HepG2 (cell line): ENCODE data around the gene CFAP210. TPM values are rescaled to one million over a fixed set of nuclear protein-coding genes. Genes with fewer than 3 reads are reported as not detected.

Experiments used
- CREM ChIP-seq, 2 experiments: sonication (generic) in 1 of 2; formaldehyde crosslinking in 1 of 2; IDR thresholded peaks; 2 replicates each; pipeline versions ENCODE4 v1.4.0 to v1.6.1; 2016 to 2020; ENCODE audit warnings: antibody characterized with exemption in 1 of 2, mild to moderate bottlenecking in 1 of 2, missing genetic modification reagents in 1 of 2
- FOXA3 ChIP-seq: IDR thresholded peaks from 2 replicates; pipeline ENCODE4 v1.6.1; 2016; ENCODE audit warnings: missing genetic modification reagents, missing compliant biosample characterization
- JARID2 ChIP-seq: sonication (generic); formaldehyde crosslinking; IDR thresholded peaks from 2 replicates; pipeline ENCODE4 v1.8.1; 2023; ENCODE audit warnings: missing genetic modification reagents, inconsistent platforms; ENCODE audit not compliant: insufficient replicate concordance
- KLF15 ChIP-seq: sonication (generic); formaldehyde crosslinking; IDR thresholded peaks from 2 replicates; pipeline ENCODE4 v1.8.1; 2023; ENCODE audit warnings: borderline replicate concordance, mild to moderate bottlenecking, inconsistent platforms, missing genetic modification reagents, mixed read lengths
- NR1H2 ChIP-seq: sonication (generic); formaldehyde crosslinking; IDR thresholded peaks from 2 replicates; pipeline ENCODE4 v1.8.1; 2022; ENCODE audit warnings: low read depth, missing genetic modification reagents, borderline replicate concordance
- NR2F6 ChIP-seq, 2 experiments: IDR thresholded peaks; 2 replicates each; pipeline ENCODE4 v1.6.1; 2016; ENCODE audit warnings: antibody characterized with exemption in 1 of 2, mild to moderate bottlenecking in 1 of 2
- REPIN1 ChIP-seq: sonication (generic); formaldehyde crosslinking; IDR thresholded peaks from 2 replicates; pipeline ENCODE4 v1.8.0; 2022; ENCODE audit warnings: missing genetic modification reagents, low read depth, mild to moderate bottlenecking, borderline replicate concordance
- TOPORS ChIP-seq: sonication (generic); formaldehyde crosslinking; IDR thresholded peaks from 2 replicates; pipeline ENCODE4 v1.8.0; 2023; ENCODE audit warnings: mild to moderate bottlenecking, missing genetic modification reagents
- ZNF20 ChIP-seq: sonication (generic); formaldehyde crosslinking; IDR thresholded peaks from 2 replicates; pipeline ENCODE4 v1.4.0; 2020; ENCODE audit warnings: mild to moderate bottlenecking, moderate library complexity, missing genetic modification reagents
- ZNF382 ChIP-seq: sonication (generic); formaldehyde crosslinking; IDR thresholded peaks from 2 replicates; pipeline ENCODE4 v1.5.0; 2020; ENCODE audit warnings: missing genetic modification reagents, mild to moderate bottlenecking, borderline replicate concordance
- ZNF788 ChIP-seq: sonication (generic); formaldehyde crosslinking; IDR thresholded peaks from 2 replicates; pipeline ENCODE4 v1.5.0; 2020; ENCODE audit warnings: mild to moderate bottlenecking, missing genetic modification reagents, borderline replicate concordance
- polyA plus RNA-seq, 8 experiments: library from polyadenylated mRNA; depleted of rRNA in 3 of 8; stranded (reverse) in 7 of 8; unstranded in 1 of 8; fragments of >200 nt; fragmentation: Illumina TruSeq in 4 of 8; extraction: Trizol in 4 of 8; gene quantifications; 2 replicates each; pipeline versions ENCODE4 v1.2.1 to v1.2.3, GENCODE V29; 2011 to 2016; ENCODE audit warnings: low read depth in 4 of 8, missing spikeins in 1 of 8, mixed read lengths in 1 of 8; ENCODE audit not compliant: insufficient read depth in 1 of 8
- total RNA-seq, 5 experiments: library from RNA; depleted of rRNA; stranded (reverse); fragments of >200 nt; fragmentation: Illumina TruSeq; extraction: Trizol; gene quantifications; 2 replicates each; pipeline ENCODE4 v1.2.3, GENCODE V29; 2016; ENCODE audit warnings: low read depth in 1 of 5
- TF ChIP-seq, protein P1 (sequence below): sonication (generic); formaldehyde crosslinking; IDR thresholded peaks from 2 replicates; pipeline ENCODE4 v1.5.1; 2020; ENCODE audit warnings: mild to moderate bottlenecking, missing genetic modification reagents, borderline replicate concordance
- TF ChIP-seq, protein P2 (sequence below): sonication (generic); formaldehyde crosslinking; IDR thresholded peaks from 2 replicates; pipeline ENCODE4 v1.5.0; 2020; ENCODE audit warnings: mild to moderate bottlenecking, missing genetic modification reagents, borderline replicate concordance
- TF ChIP-seq, protein P3 (sequence below): sonication (generic); formaldehyde crosslinking; IDR thresholded peaks from 2 replicates; pipeline ENCODE4 v1.9.0; 2021; ENCODE audit warnings: missing genetic modification reagents, mild to moderate bottlenecking, borderline replicate concordance
- TF ChIP-seq, protein P4 (sequence below): sonication (generic); formaldehyde crosslinking; IDR thresholded peaks from 2 replicates; pipeline ENCODE4 v1.4.0; 2020; ENCODE audit warnings: missing genetic modification reagents, borderline replicate concordance

CFAP210 gene
- total and polyA plus RNA-seq, 2 of the 13 experiments (the other 11 are each of a cell fraction or from before 2014, with no cell fraction given) = 0.18 TPM; not detected in 1

DNA sequence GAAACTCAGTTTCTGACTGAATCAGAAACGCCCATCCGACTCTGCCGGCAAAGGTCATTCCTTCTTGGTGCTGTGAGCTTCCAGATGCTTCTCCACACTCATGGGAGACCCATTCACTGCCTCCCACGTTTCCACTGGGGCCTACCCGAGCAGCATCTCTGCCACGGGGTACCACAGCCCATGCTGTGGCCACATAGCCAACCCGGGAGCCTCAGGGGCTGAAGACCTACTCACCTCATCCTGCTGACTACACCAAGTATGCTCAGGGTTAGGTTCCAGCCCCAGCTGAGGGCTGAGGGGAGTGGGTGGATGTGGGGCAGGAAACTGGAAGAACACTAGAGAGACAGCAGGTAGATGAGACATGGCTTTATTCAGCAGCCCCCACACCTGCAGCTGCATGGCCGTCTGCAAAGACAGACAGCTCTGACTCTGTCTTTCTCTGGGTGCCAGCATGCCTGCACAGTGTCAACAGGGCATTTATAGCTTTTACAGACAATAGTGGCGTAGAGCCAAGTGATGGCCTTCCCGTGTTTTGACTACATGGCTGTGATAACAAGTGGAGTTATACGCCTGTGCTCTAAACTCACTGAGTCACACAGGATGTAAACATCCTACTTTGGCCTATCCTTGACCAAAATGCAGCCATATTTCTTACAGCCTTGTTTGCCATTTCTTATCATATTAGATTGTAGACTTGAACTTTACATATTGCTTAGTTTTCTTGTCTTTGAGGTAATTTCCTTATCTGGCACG is 22.9 kb upstream of the CFAP210 start (continued):
- TF ChIP-seq, protein P1, sequence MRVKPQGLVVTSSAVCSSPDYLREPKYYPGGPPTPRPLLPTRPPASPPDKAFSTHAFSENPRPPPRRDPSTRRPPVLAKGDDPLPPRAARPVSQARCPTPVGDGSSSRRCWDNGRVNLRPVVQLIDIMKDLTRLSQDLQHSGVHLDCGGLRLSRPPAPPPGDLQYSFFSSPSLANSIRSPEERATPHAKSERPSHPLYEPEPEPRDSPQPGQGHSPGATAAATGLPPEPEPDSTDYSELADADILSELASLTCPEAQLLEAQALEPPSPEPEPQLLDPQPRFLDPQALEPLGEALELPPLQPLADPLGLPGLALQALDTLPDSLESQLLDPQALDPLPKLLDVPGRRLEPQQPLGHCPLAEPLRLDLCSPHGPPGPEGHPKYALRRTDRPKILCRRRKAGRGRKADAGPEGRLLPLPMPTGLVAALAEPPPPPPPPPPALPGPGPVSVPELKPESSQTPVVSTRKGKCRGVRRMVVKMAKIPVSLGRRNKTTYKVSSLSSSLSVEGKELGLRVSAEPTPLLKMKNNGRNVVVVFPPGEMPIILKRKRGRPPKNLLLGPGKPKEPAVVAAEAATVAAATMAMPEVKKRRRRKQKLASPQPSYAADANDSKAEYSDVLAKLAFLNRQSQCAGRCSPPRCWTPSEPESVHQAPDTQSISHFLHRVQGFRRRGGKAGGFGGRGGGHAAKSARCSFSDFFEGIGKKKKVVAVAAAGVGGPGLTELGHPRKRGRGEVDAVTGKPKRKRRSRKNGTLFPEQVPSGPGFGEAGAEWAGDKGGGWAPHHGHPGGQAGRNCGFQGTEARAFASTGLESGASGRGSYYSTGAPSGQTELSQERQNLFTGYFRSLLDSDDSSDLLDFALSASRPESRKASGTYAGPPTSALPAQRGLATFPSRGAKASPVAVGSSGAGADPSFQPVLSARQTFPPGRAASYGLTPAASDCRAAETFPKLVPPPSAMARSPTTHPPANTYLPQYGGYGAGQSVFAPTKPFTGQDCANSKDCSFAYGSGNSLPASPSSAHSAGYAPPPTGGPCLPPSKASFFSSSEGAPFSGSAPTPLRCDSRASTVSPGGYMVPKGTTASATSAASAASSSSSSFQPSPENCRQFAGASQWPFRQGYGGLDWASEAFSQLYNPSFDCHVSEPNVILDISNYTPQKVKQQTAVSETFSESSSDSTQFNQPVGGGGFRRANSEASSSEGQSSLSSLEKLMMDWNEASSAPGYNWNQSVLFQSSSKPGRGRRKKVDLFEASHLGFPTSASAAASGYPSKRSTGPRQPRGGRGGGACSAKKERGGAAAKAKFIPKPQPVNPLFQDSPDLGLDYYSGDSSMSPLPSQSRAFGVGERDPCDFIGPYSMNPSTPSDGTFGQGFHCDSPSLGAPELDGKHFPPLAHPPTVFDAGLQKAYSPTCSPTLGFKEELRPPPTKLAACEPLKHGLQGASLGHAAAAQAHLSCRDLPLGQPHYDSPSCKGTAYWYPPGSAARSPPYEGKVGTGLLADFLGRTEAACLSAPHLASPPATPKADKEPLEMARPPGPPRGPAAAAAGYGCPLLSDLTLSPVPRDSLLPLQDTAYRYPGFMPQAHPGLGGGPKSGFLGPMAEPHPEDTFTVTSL (CRISPR knock-in tag) = peak; percentile 84
- TF ChIP-seq KLF15 (no peak), JARID2 (no peak), REPIN1 (CRISPR knock-in tag) (no peak), NR1H2 (CRISPR knock-in tag) (no peak), CREM (IDR thresholded peaks at IDR 0.05) (peak; percentile 63; the same call in 1 of the 2 replicates), CREM (CRISPR knock-in tag; IDR thresholded peaks at IDR 0.05) (no peak), ZNF788 (0 out of 2 replicates have a peak, but pooled peaks have one; percentile 3), TOPORS (no peak), NR2F6 (IDR thresholded peaks at IDR 0.05) (peak; percentile 25; the same call in 1 of the 2 replicates), NR2F6 (CRISPR knock-in tag; IDR thresholded peaks at IDR 0.05) (peak; percentile 64), ZNF382 (CRISPR knock-in tag) (no peak), FOXA3 (CRISPR knock-in tag) (peak; percentile 96), ZNF20 (CRISPR knock-in tag) (no peak)
- TF ChIP-seq, protein P2, sequence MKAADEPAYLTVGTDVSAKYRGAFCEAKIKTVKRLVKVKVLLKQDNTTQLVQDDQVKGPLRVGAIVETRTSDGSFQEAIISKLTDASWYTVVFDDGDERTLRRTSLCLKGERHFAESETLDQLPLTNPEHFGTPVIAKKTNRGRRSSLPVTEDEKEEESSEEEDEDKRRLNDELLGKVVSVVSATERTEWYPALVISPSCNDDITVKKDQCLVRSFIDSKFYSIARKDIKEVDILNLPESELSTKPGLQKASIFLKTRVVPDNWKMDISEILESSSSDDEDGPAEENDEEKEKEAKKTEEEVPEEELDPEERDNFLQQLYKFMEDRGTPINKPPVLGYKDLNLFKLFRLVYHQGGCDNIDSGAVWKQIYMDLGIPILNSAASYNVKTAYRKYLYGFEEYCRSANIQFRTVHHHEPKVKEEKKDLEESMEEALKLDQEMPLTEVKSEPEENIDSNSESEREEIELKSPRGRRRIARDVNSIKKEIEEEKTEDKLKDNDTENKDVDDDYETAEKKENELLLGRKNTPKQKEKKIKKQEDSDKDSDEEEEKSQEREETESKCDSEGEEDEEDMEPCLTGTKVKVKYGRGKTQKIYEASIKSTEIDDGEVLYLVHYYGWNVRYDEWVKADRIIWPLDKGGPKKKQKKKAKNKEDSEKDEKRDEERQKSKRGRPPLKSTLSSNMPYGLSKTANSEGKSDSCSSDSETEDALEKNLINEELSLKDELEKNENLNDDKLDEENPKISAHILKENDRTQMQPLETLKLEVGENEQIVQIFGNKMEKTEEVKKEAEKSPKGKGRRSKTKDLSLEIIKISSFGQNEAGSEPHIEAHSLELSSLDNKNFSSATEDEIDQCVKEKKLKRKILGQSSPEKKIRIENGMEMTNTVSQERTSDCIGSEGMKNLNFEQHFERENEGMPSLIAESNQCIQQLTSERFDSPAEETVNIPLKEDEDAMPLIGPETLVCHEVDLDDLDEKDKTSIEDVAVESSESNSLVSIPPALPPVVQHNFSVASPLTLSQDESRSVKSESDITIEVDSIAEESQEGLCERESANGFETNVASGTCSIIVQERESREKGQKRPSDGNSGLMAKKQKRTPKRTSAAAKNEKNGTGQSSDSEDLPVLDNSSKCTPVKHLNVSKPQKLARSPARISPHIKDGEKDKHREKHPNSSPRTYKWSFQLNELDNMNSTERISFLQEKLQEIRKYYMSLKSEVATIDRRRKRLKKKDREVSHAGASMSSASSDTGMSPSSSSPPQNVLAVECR (CRISPR knock-in tag) = no peak
- TF ChIP-seq, protein P3, sequence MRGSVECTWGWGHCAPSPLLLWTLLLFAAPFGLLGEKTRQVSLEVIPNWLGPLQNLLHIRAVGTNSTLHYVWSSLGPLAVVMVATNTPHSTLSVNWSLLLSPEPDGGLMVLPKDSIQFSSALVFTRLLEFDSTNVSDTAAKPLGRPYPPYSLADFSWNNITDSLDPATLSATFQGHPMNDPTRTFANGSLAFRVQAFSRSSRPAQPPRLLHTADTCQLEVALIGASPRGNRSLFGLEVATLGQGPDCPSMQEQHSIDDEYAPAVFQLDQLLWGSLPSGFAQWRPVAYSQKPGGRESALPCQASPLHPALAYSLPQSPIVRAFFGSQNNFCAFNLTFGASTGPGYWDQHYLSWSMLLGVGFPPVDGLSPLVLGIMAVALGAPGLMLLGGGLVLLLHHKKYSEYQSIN = no peak
- TF ChIP-seq, protein P4, sequence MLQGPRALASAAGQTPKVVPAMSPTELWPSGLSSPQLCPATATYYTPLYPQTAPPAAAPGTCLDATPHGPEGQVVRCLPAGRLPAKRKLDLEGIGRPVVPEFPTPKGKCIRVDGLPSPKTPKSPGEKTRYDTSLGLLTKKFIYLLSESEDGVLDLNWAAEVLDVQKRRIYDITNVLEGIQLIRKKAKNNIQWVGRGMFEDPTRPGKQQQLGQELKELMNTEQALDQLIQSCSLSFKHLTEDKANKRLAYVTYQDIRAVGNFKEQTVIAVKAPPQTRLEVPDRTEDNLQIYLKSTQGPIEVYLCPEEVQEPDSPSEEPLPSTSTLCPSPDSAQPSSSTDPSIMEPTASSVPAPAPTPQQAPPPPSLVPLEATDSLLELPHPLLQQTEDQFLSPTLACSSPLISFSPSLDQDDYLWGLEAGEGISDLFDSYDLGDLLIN (CRISPR knock-in tag) = no peak
